GM12878 (cell line): ENCODE data around the gene FCER2.

ENCODE experiments used
- BRCA1 ChIP-seq: IDR thresholded peaks from 2 replicates; pipeline ENCODE4 v1.6.1; 2011; ENCODE audit warnings: low read depth, low read length, improper control_type of control experiment
- CHD2 ChIP-seq: IDR thresholded peaks from 2 replicates; pipeline ENCODE4 v1.6.1; 2011; ENCODE audit warnings: low read depth, low read length, improper control_type of control experiment, borderline replicate concordance
- EZH2 ChIP-seq: IDR thresholded peaks from 2 replicates; pipeline ENCODE4 v1.6.1; 2012; ENCODE audit warnings: low read depth, mild to moderate bottlenecking, control low read depth, inconsistent platforms, low read length, borderline replicate concordance; ENCODE audit not compliant: control insufficient read depth
- HDGF ChIP-seq: fragments of 450-650 bp; IDR thresholded peaks from 2 replicates; pipeline ENCODE4 v1.6.1; 2016; ENCODE audit warnings: antibody characterized with exemption
- MYC ChIP-seq: IDR thresholded peaks from 2 replicates; pipeline ENCODE4 v1.6.1; 2011; ENCODE audit warnings: mild to moderate bottlenecking, low read length, moderate library complexity, inconsistent platforms; ENCODE audit not compliant: insufficient read depth, insufficient replicate concordance, insufficient read length, severe bottlenecking
- NR2F1 ChIP-seq: fragments of 450-650 bp; conservative IDR thresholded peaks from 2 replicates; pipeline ENCODE4 v1.6.1; 2017; ENCODE audit warnings: mild to moderate bottlenecking
- NRF1 ChIP-seq: conservative IDR thresholded peaks from 2 replicates; pipeline ENCODE4 v1.6.1; 2011; ENCODE audit warnings: mild to moderate bottlenecking, low read depth, low read length, improper control_type of control experiment
- POLR2AphosphoS5 ChIP-seq: IDR thresholded peaks from 2 replicates; pipeline ENCODE4 v1.6.1; 2011; ENCODE audit warnings: mild to moderate bottlenecking, low read length, inconsistent platforms
- SMC3 ChIP-seq: IDR thresholded peaks from 2 replicates; pipeline ENCODE4 v1.6.1; 2011; ENCODE audit warnings: low read length, improper control_type of control experiment, borderline replicate concordance
- TAF1 ChIP-seq: IDR thresholded peaks from 2 replicates; pipeline ENCODE4 v1.6.1; 2011; ENCODE audit warnings: mild to moderate bottlenecking, low read depth, low read length, borderline replicate concordance
- TF ChIP-seq, protein P1 (sequence below), 3 experiments: IDR thresholded peaks in 2 of 3; conservative IDR thresholded peaks in 1 of 3; 2 replicates each; pipeline ENCODE4 v1.5.1; 2011; ENCODE audit warnings: low read depth in 3 of 3, low read length in 3 of 3, mild to moderate bottlenecking in 3 of 3, control low read depth in 2 of 3, moderate library complexity in 2 of 3, inconsistent platforms in 1 of 3, mixed read lengths in 1 of 3; ENCODE audit not compliant: control insufficient read depth in 2 of 3, insufficient read depth in 1 of 3; ENCODE audit errors: extremely low read depth in 1 of 3

GRCh38 chr19:7685546-7686445 is 16.1 kb downstream of the FCER2 start:
- TF ChIP-seq, protein P1, sequence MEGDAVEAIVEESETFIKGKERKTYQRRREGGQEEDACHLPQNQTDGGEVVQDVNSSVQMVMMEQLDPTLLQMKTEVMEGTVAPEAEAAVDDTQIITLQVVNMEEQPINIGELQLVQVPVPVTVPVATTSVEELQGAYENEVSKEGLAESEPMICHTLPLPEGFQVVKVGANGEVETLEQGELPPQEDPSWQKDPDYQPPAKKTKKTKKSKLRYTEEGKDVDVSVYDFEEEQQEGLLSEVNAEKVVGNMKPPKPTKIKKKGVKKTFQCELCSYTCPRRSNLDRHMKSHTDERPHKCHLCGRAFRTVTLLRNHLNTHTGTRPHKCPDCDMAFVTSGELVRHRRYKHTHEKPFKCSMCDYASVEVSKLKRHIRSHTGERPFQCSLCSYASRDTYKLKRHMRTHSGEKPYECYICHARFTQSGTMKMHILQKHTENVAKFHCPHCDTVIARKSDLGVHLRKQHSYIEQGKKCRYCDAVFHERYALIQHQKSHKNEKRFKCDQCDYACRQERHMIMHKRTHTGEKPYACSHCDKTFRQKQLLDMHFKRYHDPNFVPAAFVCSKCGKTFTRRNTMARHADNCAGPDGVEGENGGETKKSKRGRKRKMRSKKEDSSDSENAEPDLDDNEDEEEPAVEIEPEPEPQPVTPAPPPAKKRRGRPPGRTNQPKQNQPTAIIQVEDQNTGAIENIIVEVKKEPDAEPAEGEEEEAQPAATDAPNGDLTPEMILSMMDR (IDR thresholded peaks at IDR 0.05 in 2 of 3, conservative IDR thresholded peaks at IDR 0.05 in 1 of 3; ENCODE audit: control insufficient read depth in 2 of 3, extremely low read depth in 1 of 3, insufficient read depth in 1 of 3, low read depth in 3 of 3, low read length in 3 of 3), result no peak
- TF ChIP-seq MYC (no peak), POLR2AphosphoS5 (no peak; the same call in 1 of the 2 replicates), BRCA1 (no peak), HDGF (no peak), NRF1 (no peak), NR2F1 (no peak), TAF1 (no peak), CHD2 (no peak), EZH2 (no peak), SMC3 (no peak)
